HG03159 (cell line): ENCODE measurements around the gene GALM.
"Not testable (repeated sequence)": the region's sequence is repeated elsewhere in the genome, so short reads cannot be mapped to it uniquely, and the experiment has no call there.

Experiments
- ATAC-seq: cut with Tn5 transposase; IDR thresholded peaks from one replicate; pipeline ENCODE4 v1.9.1; 2021; ENCODE audit warnings: mild to moderate bottlenecking, moderate library complexity; ENCODE audit not compliant: unreplicated experiment

Gene GALM

GRCh38 chr2:38676681-38677080 lies 10.8 kb downstream of the GALM start:
- no peak for ATAC-seq

DNA sequence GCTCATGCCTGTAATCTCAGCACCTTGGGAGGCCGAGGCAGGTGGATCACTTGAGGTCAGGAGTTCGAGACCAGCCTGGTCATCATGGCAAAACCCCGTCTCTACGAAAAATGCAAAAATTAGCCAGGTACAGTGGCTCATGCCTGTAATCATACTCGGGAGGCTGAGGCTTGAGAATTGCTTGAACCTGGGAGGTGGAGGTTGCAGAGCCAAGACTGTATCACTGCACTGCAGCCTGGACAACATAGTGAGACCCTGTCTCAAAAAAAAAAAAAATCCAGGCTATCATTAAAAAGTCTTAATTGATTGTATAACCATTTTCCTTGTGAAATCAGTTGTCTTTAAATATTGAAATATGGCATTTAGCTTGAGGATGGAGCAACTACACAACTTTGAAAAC lies 15.0 kb downstream of the GALM start:
- ATAC-seq, result not testable (repeated sequence)

DNA sequence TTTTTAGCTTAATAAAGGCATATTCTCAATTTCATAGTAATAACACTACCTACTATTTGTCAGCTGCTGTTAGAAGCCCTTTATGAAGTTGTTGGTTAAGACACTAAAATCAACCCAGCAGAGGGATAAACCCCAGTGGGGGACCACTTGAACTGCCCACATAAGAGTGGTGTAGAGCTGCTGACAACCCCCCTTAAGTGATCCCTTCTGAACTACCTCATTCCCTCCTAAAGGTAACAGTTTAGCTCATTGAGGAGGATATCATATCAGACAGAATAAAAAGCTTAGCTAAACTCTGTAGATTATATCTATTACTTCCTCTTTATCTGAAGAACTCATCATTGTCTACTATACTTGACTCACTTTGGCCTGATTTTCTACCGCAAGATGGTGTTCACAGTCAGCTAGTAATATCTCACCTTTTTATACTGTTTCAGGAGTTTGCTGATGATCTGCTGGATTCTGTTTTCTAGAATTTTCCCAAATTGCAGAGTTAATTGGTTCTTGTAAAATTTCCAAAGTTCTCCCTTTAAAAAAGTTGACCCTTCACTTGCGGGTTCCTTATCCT lies 16.2 kb downstream of the GALM start:
- ATAC-seq, result no peak

DNA sequence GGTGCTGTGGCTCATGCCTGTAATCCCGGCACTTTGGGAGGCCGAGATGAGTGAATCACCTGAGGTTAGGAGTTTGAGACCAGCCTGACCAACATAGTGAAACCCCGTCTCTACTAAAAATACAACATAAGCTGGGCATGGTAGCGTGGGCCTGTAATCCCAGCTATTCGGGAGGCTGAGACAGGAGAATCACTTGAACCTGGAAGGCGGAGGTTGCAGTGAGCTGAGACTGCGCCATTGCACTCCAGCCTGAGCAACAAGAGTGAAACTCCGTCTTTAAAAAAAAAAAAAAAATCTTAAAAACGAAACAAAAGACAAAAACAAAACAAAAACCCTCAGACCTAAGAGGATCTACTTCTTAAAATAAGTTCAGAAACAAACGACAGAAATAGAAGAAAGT lies 16.7 kb downstream of the GALM start:
- ATAC-seq, result not testable (repeated sequence)

DNA sequence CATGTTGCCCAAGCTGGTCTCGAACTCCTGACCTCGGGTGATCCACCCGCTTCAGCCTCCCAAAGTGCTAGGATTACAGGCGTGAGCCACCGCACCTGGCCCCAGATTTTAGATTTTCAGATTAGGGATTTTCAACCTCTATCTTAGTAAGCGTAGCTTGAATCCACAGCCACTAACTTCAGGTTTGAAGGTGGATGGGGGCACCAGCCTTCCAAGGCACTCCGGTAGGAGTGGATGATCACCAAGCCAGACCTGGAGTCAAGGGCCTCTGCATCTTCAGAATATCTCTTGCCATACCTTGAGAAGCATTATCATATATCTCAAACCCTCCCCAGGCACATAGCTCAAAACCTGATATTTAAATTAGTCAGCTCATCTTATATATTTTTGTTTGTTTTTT lies 17.9 kb downstream of the GALM start:
- ATAC-seq, result no peak

DNA sequence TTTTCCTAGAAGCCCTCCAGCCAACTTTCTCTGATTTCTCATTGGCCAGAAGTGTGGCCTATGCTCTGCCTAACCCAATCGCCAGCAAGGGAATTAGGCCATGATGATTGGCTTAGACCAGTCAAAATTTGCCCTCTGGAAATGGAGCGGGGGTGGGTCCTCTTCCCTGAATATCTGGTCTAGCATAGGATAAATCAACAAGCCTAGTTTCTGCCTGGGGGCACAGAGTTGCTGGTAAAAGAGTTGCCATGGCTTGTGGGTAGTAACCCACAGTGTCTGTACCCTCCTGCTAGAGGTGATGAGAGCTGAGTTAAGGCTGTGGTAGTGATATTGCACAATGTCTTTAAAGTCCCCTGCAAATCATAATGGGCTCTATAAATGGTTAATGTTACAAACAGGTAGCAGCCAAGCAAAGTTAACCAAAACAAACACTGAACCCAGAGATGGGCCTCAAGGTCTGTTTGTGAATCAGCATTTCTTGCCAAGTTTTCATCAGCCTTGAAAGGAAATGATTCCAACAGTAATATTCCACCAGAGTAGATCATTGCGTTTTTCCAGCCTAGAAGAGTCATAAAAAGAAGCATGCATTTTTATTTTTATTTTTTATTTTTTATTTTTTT lies 19.3 kb downstream of the GALM start:
- no peak for ATAC-seq

GRCh38 chr2:38690499-38691420 lies 24.8 kb downstream of the GALM start:
- ATAC-seq, result no peak

DNA sequence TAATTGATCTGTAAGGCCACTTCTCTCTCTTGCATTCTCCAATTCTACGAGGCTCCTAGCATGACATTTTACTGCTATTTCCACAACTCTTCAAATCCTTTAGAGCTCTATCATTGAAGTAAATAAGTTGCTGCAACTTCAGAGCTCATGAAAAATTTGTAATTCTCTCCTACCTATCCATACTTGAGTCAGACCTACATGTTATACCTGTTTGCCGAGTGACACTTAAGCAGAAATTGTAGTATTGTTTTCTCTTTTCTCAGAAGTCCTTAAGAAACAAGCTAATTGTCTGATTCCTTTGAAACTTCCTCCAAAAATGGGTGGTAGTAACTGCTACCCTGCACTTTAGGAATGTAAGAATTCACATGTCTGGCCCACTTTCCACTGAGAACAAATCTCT lies 26.1 kb downstream of the GALM start:
- ATAC-seq, result no peak

DNA sequence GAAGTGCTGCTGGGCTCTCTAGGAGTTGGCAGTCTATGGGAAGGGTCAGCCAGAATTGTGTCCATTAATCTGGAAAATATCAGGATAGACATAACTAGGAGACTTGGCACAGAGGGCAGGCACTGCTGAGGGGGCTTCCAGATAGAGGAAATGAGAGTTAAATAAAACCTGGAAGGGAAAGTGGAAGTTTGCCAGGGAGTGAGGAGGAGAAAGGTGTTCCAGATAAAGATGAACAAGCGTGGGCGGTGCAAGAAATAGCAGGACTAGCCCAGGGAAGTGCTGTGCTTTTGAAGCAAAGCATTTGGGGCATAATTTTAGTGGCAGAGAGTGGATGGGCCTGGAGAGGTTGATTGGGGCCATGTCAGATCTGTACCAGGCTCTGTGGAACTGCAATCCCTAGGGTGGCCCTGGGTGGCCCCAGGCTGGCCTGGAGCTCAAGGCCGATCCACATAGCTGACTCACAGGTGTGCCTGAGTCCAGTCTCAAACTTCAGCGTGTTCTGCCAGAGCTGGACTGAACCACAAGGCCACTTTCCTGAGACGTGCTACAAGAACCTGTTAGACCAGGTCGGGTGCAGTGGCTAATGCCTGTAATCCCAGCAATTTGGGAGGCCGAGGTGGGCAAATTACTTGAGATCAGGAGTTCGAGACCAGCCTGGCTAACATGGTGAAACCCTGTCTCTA lies 26.9 kb downstream of the GALM start:
- no peak for ATAC-seq

DNA sequence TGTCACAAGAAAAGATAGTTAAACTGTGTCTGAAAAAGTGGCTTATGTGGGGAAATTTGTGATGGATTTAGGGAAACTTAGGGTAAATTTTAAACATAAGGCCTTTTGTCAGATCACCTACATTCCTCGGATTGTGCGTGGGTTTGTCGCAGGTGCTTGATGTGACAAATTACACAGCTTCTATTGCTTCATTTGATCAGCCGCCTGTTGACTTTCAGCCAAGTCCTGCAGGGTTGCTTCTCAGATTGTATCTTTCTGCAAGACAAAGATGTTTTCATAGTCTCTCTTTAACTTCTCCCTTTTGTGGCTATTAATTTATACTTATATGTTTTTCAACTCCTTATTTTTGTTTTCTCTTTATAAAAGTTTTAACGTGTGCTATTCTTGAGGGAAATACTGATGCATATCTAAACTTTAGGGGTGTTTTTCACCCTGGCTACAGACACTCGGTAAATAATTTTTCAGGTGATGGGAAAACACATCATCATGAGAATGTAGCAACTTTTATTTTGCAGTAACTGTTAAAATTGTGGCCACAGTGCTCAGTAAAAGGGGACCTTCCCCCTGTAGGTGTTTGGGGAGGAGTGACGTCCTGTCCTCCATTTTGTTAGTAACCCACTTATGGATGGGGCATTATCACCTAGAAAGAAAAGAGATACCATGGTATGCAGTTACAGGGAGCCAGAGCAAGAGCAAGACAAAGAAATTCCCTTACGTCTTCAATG lies 31.4 kb downstream of the GALM start:
- ATAC-seq, result no peak

GRCh38 chr2:38698467-38699003 lies 32.6 kb downstream of the GALM start:
- no peak for ATAC-seq

DNA sequence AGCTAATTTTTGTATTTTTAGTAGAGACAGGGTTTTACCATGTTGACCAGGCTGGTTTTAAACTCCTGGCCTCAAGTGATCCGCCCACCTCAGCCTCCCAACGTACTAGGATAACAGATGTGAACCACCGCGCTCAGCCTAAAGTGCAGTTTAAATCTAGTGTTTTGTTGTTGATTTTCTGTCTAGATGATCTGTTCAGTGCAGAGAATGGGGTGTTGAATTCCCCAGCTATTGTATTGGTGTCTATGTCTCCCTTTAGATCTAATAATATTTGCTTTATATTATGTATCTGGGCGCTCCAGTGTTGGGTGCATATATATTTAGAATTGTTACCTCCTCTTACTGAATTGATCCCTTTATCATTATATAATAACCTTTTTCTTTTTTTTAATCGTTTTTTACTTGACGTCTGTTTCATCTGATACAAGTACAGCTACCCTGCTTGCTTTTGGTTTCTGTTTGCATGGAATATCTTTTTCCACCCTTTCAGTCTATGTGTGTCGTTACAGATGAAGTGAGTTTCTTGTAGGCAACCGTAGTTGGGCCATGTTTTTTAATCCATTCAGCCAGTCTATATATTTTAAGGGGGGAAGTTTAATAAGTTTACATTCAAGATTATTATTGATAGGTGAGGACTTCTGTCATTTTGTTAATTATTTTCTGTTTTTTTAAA lies 34.3 kb downstream of the GALM start:
- no peak for ATAC-seq

DNA sequence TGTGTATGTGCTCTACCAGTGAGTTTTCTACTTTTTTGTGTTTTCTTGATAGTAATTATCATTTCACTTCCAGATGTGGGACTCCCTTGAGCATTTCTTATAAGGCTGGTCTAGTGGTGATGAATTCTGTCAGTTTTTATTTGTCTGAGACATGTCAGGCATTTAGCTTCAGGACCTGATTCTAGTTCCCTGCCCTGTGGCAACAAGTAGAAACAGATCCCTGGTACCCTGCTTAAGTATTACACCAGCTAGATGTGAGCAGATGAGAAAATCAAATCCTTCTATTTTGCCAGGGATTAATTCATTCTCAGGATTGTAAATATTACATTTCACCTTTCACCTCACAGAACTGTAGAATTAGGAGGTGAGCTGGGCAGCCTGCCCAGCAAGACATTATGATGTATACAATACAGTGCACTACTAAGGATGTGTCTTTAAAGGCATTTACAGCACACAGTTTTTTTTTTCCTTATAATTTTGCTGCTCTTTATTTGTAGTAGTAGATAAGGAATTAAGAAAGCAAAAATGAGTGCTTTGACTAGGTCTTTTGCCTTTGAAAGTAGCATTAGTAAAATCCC lies 35.1 kb downstream of the GALM start:
- ATAC-seq, result no peak

DNA sequence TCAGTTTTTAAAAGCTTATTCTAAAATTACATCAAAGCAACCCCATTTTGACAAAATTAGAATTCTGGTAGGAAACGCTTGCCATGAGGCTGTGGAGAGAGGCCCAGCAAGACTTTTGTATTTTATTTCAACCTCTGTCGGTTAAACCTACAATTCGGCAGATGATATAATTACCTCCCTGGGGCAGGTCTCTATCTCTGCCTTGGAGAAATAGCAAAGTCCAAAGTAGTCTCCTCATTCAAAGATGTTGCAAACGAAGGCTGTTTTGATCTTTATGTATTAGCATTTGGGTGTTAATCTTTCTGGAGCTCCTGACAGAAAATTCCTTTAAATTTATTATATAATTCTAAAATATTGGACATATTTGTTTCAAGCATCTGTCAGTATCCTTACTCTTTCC lies 35.6 kb downstream of the GALM start:
- no peak for ATAC-seq

- no peak for ATAC-seq
These were observed 36.5 kb downstream of the GALM start for GRCh38 chr2:38702413-38702812.

DNA sequence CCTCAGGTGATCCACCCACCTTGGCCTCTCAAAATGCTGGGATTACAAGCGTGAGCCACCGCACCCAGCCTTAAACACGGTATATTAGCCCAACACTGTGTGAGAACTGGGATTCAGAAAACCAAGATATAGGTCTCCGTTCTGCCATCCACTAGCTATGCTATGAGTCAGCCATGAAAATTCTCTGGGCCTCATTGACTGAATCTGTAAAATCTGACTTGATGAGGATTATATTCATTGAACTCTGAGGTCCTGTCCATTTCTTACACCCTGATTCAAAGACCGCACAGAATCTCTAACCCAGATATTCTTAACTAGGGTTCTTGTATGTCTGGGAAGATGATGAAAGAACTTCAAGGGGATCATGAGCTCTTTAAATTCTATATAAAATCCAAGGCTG lies 37.4 kb downstream of the GALM start:
- ATAC-seq, result not testable (repeated sequence)

GRCh38 chr2:38704664-38705063 lies 38.8 kb downstream of the GALM start:
- no peak for ATAC-seq

DNA sequence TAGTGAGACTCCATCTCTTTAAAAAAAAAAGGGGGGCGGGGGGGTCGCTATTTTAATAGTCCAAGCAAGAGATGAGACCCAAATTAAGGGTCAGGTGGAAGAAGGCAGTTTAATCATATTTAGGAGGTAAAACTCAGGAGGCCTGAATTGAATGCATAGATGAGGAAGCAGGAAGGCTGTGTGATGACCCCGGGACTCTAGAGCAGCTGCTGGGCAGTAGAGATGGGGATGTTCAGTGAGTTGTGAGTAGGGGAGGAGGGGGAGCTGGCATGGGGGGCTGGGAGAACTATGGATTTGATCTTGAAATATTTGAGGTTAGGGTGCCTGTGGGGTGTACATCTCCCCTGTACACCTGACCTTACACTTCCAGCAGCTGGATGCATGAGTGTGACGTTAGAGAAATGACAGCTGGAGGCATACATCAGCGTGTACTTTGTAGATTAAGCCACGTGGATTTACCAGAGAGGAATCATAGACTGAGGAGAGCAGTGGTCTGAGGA lies 41.0 kb downstream of the GALM start:
- ATAC-seq, result no peak

DNA sequence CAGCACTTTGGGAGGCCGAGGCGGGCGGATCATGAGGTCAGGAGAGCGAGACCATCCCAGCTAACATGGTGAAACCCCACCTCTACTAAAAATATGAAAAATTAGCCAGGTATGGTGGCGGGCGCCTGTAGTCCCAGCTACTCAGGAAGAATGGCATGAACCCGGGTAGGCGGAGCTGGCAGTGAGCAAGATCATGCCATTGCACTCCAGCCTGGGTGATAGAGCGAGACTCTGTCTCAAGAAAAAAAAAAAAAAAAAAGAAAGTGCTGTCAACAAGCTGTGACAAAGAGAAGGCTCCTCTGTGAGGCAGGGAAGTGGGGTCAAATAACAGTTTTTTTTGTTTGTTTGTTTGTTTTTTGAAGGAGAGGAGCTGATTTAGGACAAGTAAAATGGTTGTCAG lies 42.6 kb downstream of the GALM start:
- not testable (repeated sequence) for ATAC-seq
